Measurements from ENCODE around the gene DPY30.
A peak's percentile ranks its signal among the peaks of the same experiment; 100 is the strongest.

DPY30 gene

GRCh38 chr2:32009516-32010256, 29.9 kb downstream of the DPY30 start:
- peak; percentile 33 for DNase-seq

GRCh38 chr2:32008805-32009515, 30.6 kb downstream of the DPY30 start:
- DNase-seq, result peak; percentile 8

GRCh38 chr2:32007121-32007391, 32.5 kb downstream of the DPY30 start:
- DNase-seq, result no peak

- DNase-seq, result no peak
Observed at GRCh38 chr2:32005371-32005976, 34.1 kb downstream of the DPY30 start.

GRCh38 chr2:32003791-32004190, 35.8 kb downstream of the DPY30 start:
- no peak for DNase-seq

- DNase-seq, result no peak
Observed at GRCh38 chr2:32002406-32002805, 37.2 kb downstream of the DPY30 start.

- no peak for DNase-seq
Observed at GRCh38 chr2:31999438-31999837, 40.2 kb downstream of the DPY30 start.

GRCh38 chr2:31998731-31999383, 40.7 kb downstream of the DPY30 start:
- no peak for DNase-seq

- no peak for DNase-seq
Observed at GRCh38 chr2:31997653-31998052, 42.0 kb downstream of the DPY30 start.

- no peak for DNase-seq
Observed at GRCh38 chr2:31996571-31997150, 42.9 kb downstream of the DPY30 start.

GRCh38 chr2:31992934-31993333, 46.7 kb downstream of the DPY30 start:
- DNase-seq, result no peak

- DNase-seq, result no peak
Observed at GRCh38 chr2:31992025-31992579, 47.5 kb downstream of the DPY30 start.

- no peak for DNase-seq
Observed at GRCh38 chr2:31989946-31990345, 49.7 kb downstream of the DPY30 start.

- DNase-seq, result no peak
Observed at GRCh38 chr2:31987454-31988220, 52.0 kb downstream of the DPY30 start.

GRCh38 chr2:31986906-31987305, 52.7 kb downstream of the DPY30 start:
- no peak for DNase-seq

- DNase-seq, result no peak
Observed at GRCh38 chr2:31983762-31984467, 55.7 kb downstream of the DPY30 start.

GRCh38 chr2:31980674-31981356, 58.8 kb downstream of the DPY30 start:
- DNase-seq, result no peak

- no peak for DNase-seq
Observed at GRCh38 chr2:31979956-31980355, 59.6 kb downstream of the DPY30 start.

- no peak for DNase-seq
Observed at GRCh38 chr2:31979018-31979417, 60.6 kb downstream of the DPY30 start.

GRCh38 chr2:31978436-31978835, 61.2 kb downstream of the DPY30 start:
- DNase-seq, result no peak

All from NK-92 treated with Interleukin-12 subunit alpha and Interleukin-12 subunit beta, amount 100 ng/mL, for 24 hours (cell line).